Fibroblast of the aortic adventitia (primary cell): ENCODE data around the gene MANBA. TPM values are rescaled to one million over a fixed set of nuclear protein-coding genes. Genes with fewer than 3 reads are reported as not detected.
"Not testable (repeated sequence)": the region's sequence is repeated elsewhere in the genome, so short reads cannot be mapped to it uniquely, and the experiment has no call there.

Source experiments
- DNase-seq: peaks from one replicate; pipeline ENCODE4 v3.0.0-alpha.2; 2010; ENCODE audit warnings: low read depth
- H3K4me3 ChIP-seq: 2 replicates; pipeline ENCODE4 v1.5.1; 2011; ENCODE audit warnings: low read depth, mild to moderate bottlenecking, control low read depth, low read length, moderate library complexity
- CTCF ChIP-seq: IDR thresholded peaks from 2 replicates; pipeline ENCODE4 v1.5.1; 2011; ENCODE audit warnings: mild to moderate bottlenecking, low read length, control low read depth, inconsistent platforms; ENCODE audit not compliant: insufficient read depth
- total RNA-seq: library from RNA; depleted of rRNA; stranded (reverse); fragments of >200 nt; gene quantifications from 2 replicates; pipeline ENCODE4 v1.2.3, GENCODE V29; 2012; ENCODE audit warnings: low replicate concordance

Gene MANBA
- total RNA-seq, 1 donor, result 32.1 TPM

GRCh38 chr4:102734591-102735385 is 26.0 kb downstream of the MANBA start:
- no peak for TF ChIP-seq CTCF
- no peak overlapping the region for H3K4me3 ChIP-seq
- DNase-seq, result no peak

- TF ChIP-seq CTCF, result no peak
- no peak for DNase-seq
- H3K4me3 ChIP-seq, result no peak overlapping the region
Observed at GRCh38 chr4:102734116-102734515, 26.7 kb downstream of the MANBA start.

- DNase-seq, result no peak
- no peak overlapping the region for H3K4me3 ChIP-seq
- TF ChIP-seq CTCF, result no peak
Observed at GRCh38 chr4:102733084-102733483, 27.7 kb downstream of the MANBA start.

GRCh38 chr4:102732678-102733077 is 28.1 kb downstream of the MANBA start:
- TF ChIP-seq CTCF, result no peak
- no peak for DNase-seq
- H3K4me3 ChIP-seq, result no peak overlapping the region

GRCh38 chr4:102730968-102731533 is 29.7 kb downstream of the MANBA start:
- H3K4me3 ChIP-seq, result no peak overlapping the region
- no peak for DNase-seq
- TF ChIP-seq CTCF, result no peak

GRCh38 chr4:102729486-102729885 is 31.3 kb downstream of the MANBA start:
- DNase-seq, H3K4me3 ChIP-seq: not testable (repeated sequence)

GRCh38 chr4:102726919-102727318 is 33.8 kb downstream of the MANBA start:
- DNase-seq, H3K4me3 ChIP-seq: not testable (repeated sequence)

- TF ChIP-seq CTCF, result no peak
- no peak for DNase-seq
- H3K4me3 ChIP-seq, result no peak overlapping the region
Observed at GRCh38 chr4:102726068-102726467, 34.7 kb downstream of the MANBA start.
